Measurements from ENCODE around the gene TTBK1.

Gene TTBK1
- 0 reads per million in 2 donors for total RNA-seq

DNA sequence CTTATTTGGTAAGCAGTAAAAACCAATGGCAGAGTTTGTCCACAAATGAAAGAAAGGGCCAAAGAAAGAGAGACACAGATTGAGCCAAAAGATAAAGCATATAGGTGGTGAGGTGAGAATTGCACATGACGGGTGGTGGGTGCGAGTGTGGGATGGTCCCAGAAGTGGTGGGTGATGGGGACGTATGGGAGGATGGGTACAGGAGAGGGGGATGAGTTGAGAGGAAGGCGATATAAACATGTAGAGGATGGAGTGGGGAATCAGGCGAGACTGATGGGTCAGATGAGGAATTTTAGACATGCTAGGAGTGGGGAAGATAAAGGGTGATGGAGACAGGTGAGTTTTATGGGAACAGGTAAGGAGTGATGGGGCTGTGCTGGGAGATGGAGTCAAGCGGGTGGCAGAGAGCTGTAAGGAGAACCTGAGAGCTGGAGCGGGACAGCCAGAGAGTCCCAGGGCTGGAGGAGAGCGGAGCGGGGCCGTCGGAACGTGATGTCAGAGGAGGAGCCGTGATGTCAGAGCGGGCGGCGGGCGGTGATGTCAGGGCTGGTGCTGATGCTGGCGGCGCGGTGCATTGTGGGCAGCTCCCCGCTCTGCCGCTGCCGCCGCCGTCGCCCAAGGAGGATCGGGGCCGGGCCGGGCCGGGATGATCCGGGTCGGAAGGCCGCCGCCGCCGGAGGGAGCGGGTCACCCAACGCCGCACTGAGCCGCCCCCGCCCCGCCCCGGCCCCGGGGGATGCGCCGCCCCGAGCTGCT is at the start of gene TTBK1:
Gene TTBK1, plus strand, starts transcription at position 574 of the 756 bp plus-strand sequence. CDS start 3,180 bp downstream, outside the sequence.
- peak; percentile 32 for DNase-seq

DNA sequence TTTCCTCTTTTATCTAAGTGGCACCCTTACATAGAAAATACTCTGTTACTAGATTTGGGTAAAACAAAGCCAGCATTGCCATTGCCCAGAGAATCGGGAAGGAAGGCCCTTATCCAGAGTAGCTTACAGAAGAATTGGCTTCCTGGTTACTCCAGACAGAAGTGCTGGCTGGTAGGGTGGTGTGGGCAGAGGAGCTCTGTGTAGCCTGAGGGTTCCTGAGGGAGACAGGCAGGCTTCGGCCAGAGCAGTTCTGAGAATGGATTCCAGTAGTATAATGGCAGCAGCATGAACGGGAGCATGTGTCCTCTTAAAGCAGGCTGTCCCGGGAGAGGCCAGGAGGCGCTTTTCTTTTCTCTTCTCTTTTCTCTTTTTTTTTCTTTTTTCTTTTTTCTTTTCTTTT is 49.4 kb upstream of the TTBK1 start:
- no peak for DNase-seq

GRCh38 chr6:43196337-43196736 is 46.9 kb upstream of the TTBK1 start:
- DNase-seq, result no peak

DNA sequence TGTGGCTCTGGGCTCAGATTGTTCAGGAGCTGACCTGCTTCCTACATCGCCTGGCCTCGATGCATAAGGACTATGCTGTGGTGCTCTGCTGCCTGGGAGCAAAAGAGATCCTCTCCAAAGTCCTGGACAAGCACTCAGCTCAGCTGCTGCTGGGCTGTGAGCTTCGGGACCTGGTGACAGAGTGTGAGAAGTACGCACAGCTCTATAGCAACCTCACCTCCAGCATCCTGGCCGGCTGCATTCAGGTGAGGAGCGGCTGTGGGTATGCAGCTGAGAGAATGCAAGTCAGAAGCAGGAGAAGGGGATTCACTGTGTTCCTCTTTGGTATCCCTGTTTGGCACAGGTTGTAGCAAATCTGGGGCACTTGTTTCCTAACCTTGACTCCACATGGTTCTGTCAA is 43.4 kb upstream of the TTBK1 start:
- no peak for DNase-seq

GRCh38 chr6:43200541-43200940 is 42.7 kb upstream of the TTBK1 start:
- DNase-seq, result no peak

DNA sequence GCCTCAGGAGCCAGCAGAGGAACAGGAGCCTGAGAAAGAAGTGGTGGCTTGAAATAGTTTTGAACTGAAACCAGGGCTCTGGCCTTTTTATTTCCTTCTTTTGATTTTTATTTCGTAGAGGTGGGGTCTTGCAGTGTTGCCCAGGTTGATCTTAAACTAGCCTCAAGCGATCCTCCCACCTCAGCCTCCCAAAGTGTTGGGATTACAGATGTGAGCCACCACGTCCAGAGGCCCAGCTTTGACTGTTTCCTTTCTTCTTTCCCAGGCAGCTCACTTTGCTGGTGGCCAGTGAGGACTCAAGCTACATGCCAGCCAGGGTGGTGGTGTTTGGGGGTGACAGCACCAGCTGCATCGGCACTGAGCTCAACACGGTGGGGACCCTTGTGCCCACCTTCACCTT is 40.8 kb upstream of the TTBK1 start:
- no peak for DNase-seq

GRCh38 chr6:43203029-43203717 is 40.1 kb upstream of the TTBK1 start:
- DNase-seq, result no peak

- no peak for DNase-seq
These were observed 39.6 kb upstream of the TTBK1 start for GRCh38 chr6:43203718-43204095.

- no peak for DNase-seq
These were observed 38.8 kb upstream of the TTBK1 start for GRCh38 chr6:43204271-43205105.

- no peak for DNase-seq
These were observed 37.4 kb upstream of the TTBK1 start for GRCh38 chr6:43205849-43206248.

DNA sequence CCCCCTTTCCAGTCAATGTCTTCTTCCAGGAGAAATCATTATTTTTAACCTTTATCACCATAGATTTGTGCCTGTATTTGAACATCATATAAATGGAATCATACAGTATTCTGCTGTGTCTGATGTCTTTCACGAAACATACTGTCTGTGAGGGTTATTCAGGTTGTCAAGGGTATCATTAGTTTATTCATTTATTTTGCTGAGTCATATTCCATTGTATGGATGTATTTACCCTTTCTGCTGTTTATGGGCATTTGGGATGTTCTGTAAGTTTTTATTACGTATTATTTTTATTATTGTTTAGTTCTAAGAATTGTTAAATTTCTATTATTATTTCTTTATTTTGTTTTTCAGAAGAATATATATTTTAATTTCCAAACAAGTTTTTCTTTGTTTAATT is 36.0 kb upstream of the TTBK1 start:
- no peak for DNase-seq

DNA sequence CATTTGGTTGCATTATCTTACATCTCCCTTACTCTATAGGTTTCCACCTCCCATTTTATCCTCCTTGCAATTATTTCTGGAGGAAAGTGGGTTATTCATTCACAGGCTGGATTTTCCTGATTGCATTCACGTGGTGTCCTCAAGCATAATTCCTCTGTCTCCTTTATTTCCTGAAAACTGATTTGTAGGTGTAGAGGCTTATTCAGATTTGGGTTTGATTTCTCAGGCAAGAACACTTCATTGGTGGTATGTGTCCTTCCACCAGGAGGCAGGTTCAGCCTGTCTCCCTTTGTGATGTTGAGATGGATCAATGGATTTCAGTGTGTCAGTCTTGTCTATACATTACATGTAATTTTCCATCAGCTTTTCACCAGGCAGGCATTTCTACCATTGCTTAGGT is 31.3 kb upstream of the TTBK1 start:
- DNase-seq, result no peak

DNA sequence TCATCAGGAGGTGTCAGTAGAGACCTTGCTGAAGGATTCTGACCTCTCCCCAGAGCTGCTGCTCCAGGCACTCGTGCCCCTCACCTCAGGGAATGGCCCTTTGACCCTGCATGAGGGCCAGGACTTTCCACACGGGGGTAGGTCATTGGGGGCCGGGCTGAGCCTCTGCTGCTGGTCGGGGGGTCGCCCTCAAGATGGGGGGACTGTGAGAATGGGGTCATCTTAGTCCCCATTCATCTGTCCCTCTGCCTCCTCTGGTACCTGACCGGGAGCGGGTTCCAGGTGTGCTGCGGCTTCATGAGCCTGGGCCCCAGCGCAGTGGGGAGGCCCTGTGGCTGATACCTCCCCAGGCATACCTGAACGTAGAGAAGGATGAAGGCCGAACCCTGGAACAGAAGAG is 29.9 kb upstream of the TTBK1 start:
- DNase-seq, result no peak

GRCh38 chr6:43215066-43215465 is 28.2 kb upstream of the TTBK1 start:
- DNase-seq, result no peak

GRCh38 chr6:43216200-43216599 is 27.1 kb upstream of the TTBK1 start:
- no peak for DNase-seq

DNA sequence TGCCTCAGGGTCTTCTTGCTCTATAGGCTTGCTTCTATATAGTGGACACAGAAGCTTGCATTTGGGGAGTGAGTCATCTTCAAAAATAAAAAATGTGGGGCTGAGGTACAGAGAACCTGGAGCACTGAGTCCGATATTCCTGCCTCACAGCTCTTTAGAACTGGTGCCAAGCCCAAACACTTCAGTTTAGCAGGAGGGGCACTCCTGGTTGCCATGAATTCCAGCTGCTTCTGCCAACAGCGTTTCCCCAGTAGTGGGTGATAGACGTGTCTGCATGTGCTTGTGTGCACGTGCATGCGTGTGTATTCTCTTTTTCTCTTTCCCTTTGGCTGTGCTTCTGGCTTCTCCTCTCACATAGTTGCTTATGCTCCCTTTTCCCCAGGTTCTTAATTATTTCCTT is 25.9 kb upstream of the TTBK1 start:
- no peak for DNase-seq

DNA sequence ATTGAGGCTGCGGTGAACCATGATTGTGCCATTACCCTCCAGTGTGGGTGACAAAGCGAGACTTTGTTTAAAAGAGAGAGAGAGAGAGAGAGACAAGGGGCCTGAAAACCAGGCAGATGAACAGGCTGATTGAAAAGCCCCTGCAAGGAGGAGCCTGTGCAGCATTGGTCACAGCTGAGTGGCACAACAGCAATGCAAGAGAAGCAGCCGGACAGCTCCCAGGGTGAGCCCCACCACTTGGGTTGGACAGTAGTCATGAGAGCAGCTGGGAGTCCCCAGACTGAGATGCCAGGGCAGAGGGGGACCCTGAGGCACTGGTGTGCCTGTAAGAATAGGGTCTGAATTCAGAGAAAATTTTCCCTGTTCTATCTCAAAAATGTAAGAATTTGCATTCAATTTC is 24.2 kb upstream of the TTBK1 start:
- no peak for DNase-seq

DNA sequence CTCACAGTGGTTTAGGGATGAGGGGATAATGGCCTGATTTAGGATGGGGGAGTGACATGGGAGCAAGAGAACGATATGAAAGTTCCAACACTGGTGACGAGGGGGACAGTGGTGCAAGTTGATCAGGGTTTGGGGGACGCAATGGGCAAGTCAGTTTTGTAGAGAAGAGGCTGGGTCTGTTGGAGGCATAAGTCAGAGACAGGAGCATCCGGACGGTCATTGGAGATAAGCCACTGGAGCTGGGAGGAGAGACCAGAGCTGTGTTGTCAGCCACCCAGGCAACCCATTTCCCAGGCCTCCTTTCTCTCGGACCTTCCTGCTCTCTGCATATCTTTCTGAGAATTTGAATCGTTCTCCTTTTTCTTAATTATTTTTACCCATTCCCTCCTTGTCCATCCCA is 23.5 kb upstream of the TTBK1 start:
- no peak for DNase-seq

- DNase-seq, result no peak
These were observed 22.8 kb upstream of the TTBK1 start for GRCh38 chr6:43220439-43220951.

GRCh38 chr6:43221046-43221972 is 22.0 kb upstream of the TTBK1 start:
- no peak for DNase-seq

- DNase-seq, result no peak
These were observed 20.7 kb upstream of the TTBK1 start for GRCh38 chr6:43222418-43223059.

- no peak for DNase-seq
These were observed 20.1 kb upstream of the TTBK1 start for GRCh38 chr6:43223175-43223574.
